Stimulated activated CD4-positive, alpha-beta T cell treated with anti-CD3 and anti-CD28 coated beads, Interleukin-2, amount 100 ng/mL, for 4 hours (primary cell): ENCODE results near the gene FKBP7.
A peak's percentile ranks its signal among the peaks of the same experiment; 100 is the strongest.
"Not testable (repeated sequence)": the region's sequence is repeated elsewhere in the genome, so short reads cannot be mapped to it uniquely, and the experiment has no call there.

Experiments
- DNase-seq: peaks from one replicate; pipeline ENCODE4 v3.0.0-alpha.2; 2020; ENCODE audit warnings: low read depth

The FKBP7 gene, protein sequence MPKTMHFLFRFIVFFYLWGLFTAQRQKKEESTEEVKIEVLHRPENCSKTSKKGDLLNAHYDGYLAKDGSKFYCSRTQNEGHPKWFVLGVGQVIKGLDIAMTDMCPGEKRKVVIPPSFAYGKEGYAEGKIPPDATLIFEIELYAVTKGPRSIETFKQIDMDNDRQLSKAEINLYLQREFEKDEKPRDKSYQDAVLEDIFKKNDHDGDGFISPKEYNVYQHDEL

DNA sequence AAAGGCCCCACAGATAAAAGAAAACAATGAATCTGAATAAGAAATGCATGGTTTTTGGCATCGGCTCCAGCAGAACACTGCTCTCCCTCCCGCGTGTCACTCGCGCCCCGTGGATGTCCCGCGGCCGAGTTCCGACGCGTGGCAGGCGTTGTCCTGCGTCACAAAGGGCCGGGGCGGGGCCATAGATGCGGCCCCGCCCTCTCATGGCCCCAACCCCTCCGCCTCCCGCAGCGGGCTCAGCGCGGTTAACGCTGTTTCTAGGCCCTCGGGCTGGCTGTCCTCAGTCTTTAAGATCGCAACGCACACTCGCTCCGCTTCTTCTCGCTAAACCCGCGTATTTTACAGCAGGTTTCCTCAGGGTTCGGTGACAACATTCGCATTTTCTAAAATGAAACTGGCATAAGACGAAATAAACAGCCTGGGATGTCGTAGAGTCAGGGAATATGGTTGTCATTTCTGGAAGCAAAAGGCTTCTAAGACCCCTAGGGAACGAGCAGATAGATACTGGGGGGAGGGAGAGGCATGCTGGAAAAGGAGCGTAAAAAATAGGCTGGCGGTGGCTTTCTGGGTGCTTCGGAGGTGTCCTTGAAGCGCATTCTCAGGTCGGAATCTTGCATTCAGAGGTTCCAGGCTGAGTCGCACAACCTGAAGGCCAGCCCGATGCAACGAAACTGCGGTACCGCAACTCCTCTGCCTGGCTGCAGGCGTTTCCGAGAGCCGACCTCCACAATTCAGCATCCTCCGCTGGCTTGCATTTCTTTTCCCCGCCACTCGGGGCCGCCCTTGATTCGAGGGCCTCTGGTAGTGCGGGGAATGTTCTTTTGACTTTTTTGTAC, at the start of gene FKBP7:
Gene FKBP7 (minus strand): TSS at position 162 of the 836 bp plus-strand sequence. CDS start 101 bp downstream, at position 61.
- peak; percentile 76 for DNase-seq

DNA sequence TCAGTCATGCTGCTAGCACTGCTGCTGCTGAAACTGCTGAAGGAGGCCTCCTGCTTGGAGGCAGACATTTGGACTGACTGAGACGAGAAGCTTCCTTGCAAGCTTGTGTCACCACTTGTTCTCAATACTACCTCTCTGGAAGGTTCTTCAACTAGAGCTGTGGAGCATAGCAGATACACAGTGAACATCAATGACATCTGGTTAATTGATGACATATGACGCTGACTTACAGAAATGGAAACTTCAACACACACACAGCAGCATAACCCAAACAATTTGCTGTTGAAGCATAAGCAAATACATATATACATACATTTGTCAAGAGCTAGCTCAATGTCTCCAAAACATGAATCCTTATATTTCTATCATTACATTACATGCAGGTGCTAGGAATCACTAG, 49.2 kb upstream of the FKBP7 start:
- no peak for DNase-seq

DNA sequence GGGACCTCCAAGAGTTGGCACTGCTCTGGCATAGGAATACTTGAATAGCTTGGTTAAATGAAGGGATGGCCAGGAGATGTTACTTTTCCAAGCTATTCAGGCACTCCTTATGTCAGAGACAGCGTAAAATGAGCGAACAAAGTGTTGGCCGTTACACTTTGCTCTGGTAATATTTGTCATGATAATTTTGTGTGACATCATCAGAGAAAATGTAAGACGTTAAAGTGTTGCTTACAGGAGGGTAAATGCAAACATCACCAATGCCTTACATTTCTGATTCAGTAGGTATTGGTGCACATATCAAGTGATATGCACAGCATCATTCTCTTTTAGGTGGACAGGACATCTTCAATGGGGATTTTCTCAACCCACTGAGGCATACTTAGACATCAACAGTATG, 47.9 kb upstream of the FKBP7 start:
- no peak for DNase-seq

DNA sequence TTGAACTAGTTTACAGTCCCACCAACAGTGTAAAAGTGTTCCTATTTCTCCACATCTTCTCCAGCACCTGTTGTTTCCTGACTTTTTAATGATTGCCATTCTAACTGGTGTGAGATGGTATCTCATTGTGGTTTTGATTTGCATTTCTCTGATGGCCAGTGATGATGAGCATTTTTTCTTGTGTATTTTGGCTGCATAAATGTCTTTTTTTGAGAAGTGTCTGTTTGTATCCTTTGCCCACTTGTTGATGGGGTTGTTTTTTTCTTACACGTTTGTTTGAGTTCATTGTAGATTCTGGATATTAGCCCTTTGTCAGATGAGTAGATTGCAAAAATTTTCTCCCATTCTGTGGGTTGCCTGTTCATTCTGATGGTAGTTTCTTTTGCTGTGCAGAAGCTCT, 47.1 kb upstream of the FKBP7 start:
- not testable (repeated sequence) for DNase-seq

DNA sequence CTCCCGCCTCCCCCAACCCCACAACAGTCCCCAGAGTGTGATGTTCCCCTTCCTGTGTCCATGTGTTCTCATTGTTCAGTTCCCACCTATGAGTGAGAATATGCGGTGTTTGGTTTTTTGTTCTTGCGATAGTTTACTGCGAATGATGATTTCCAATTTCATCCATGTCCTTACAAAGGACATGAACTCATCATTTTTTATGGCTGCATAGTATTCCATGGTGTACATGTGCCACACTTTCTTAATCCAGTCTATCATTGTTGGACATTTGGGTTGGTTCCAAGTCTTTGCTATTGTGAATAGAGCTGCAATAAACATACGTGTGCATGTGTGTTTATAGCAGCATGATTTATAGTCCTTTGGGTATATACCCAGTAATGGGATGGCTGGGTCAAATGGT, 46.6 kb upstream of the FKBP7 start:
- not testable (repeated sequence) for DNase-seq

DNA sequence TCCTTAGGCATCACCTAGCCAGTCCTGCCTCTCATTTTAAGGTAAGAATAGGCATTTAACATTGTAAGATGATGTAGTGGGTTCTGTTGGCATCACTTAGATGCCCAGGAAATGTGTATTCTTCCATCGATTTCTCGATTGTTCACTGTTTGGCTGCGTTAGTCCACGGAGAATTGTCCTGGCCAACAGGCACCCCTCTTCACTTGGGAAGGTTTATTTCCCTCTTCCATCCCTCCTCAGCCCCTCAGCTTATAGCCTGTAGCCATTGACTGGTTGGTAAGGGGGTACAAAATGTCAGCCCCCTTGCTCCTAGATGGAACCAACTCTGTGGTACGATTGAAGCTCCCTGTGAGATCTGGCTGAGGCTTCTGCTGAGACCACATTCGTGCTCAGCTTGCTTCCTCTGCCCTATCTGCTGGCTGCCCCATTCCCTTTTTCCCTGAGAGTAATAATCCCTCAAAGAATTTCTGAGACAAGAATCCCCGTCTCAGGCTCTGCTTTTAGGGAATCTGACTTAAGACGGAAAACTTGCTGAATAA, 45.3 kb upstream of the FKBP7 start:
- no peak for DNase-seq

DNA sequence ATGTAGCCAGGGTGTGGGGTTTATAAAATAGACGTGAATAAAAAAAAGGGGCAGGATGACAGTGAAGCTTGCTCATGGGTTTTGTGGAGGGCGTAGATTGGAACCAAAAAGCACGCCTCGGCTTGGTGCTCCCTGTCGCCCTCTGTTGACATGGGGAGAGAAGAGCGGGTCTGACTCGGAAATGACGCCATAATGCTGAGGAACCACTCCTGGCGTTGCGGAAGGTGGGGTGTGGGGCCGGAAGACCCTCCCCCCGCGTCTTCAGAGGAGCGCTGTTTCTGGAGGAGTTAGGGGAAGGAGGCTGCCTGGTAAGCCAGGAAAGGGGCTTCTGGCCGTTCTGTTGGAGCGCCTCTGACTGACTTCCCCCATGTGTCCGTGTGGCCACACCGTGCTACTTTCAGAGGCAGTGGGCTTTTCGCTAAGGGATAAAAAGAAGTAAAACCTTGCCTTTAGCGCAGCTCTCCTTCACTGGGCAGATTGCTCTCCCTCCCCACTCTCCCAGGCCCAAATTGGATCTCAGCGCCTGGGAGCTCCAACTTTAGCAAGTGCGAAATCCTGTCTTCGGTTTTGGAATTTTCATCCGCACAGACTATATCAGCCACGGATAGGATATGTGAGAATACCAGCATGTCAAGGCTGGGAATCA, 44.7 kb upstream of the FKBP7 start:
- peak; percentile 72 for DNase-seq

DNA sequence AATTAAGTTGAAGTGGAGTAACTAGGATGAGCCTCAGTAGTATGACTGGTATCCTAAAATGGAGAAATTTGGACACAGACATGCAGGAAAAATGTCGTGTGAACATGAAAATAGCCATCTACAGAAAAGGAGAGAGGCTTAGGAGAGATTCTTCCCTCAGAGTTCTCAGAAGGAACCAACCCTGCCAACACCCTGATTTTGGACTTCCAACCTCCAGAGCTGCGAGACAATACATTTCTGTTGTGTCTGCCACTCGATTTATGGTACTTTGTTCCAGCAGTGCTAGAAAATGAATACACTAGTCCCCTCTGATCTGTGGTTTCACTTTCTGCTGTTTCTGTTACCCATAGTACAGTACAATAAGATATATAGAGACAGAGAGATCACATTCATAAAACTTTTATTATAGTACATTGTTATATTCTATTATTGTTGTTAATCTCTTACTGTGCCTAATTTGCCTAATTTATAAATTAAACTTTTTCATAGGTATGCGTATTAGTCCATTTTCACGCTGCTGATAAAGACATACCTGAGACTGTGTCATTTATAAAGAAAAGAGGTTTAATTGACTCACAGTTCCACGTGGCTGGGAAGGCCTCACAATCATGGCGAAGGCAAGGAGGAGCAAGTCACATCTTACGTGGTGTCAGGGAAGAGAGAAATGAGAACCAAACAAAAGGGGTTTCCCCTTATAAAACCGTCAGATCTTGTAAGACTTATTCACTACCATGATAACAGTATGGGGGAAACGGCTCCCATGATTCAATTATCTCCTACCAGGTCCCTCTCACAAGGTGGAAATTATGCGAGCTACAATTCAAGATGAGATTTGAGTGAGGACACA, 43.1 kb upstream of the FKBP7 start:
- DNase-seq: no peak

DNA sequence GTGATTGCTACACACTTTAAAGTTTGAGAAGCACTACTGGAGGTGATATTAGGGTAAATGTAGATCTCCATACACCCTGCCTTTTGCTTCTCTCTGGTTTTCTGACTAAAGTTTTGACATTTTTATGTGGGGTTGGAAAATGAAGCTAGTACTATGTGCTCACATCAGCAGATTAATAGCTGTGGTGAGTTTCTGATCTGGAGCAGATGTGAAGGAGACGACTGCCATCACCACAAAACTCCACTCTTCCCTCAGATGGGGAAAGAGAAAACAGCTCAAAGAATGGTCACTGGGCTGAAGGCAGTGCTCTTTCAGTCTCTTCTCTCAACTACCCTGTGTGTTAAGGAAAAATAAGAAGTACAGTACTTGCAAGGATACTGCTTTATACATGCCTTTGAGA, 39.1 kb upstream of the FKBP7 start:
- no peak for DNase-seq

DNA sequence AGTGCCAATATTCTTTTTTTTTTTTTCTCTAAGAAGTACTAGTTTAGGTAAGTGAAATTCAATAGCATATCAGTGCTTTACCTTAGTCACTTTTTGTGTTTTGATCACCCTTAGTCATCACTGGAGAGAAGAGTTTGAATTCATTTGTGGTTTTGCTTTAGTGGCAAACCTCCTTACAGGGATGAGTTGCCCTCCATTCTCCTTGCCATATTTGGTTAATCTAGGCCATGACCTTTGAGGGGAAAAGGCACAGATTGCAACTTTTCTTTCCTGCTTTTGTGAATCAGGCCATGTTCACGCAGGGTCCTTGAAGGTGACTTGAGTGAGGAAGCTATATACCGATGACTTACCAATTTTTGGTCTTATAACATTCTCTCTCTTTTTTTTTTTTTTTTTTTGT, 36.3 kb upstream of the FKBP7 start:
- DNase-seq: peak; percentile 26

DNA sequence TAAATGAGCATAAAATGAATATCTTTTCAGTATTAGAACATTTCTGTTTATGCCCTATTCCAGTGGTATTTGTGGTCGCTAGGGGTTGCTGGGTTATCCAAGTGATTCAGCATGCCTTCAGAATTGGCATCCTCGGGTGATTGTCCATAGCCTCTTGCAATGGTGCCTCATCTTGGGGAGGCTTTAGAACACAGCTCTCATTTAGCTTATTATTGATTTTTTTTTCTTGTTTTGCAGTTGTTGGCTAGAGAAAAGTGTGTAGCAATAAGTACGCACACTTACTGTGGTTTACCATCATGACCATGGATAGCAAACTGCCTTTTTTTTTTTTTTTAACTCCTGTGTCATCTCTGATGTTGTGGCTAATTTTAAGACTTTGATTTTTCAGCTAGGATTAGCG, 35.5 kb upstream of the FKBP7 start:
- no peak for DNase-seq

DNA sequence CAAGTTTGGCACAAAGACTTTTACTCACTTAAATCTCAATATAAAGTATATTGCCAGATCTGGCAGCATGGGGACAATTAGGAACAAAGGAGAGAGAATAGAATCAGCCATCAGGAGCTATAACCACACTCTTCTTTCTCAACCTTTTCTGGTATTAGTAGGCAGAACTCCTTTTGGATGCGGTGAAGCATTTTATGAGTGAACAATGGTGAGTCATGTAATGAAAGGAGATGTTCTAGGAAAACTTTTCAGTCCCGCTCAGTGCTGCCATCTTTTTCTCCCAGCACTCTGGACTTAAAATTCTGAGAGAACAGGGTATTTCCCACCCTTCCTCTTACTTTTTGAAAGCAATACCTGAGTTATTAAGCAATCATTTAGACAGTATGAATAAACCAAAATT, 34.1 kb upstream of the FKBP7 start:
- DNase-seq: no peak

DNA sequence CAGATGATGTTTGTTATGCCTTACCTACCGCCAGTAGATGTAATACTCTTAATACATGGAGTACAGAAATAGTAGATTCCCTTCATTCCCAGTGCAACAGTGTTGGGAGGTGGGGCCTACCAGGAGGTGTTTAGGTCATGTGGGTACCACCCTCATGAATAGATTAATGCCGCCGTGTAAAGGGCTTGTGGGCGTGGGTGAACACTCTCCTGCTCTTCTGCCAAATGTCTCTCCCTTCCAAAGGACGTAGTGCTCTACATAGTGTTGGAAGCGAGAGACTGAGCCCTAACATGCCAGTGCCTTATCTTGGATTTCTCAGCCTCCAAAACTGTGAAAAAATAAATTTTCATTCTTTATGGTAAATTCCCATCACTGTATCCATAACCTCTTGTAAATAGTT, 32.0 kb upstream of the FKBP7 start:
- DNase-seq: no peak

DNA sequence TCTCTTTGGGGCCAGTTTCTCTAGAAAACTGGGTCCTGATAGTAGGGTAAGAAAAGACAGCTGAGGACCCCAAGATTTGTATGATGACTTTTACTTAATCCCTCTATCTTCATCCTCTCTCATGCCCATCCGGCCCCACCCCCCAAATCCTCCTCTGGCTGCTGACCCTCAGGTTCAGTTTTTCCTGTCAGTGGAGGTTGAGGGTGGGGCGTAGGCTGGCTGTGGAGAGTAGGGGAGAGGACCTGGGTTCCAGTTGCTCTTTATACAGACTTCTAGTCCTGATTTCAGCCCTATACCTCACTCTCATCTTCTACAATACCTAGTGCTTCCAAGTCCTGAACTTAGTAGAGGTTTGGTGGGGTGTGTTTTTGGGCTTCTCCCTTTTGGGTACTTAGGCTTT, 30.2 kb upstream of the FKBP7 start:
- no peak for DNase-seq

DNA sequence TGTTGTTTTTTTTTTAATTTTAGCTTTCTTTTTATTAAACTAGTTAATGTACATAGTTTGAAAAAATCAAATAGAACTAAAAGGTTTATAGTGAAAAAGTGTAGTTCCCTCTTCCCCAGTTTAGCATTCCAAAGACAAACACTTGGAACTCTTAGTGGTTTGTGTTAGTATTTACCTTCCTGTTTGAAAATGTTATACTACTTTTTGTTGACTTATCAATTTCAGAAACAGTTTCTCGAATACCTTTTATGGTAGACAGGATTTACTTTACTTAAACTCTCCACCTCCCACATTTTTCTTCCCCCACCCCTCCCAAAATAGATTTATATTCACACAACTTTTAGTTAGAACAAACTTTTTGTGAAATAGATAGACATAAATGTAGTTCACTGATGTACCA, 28.5 kb upstream of the FKBP7 start:
- no peak for DNase-seq

DNA sequence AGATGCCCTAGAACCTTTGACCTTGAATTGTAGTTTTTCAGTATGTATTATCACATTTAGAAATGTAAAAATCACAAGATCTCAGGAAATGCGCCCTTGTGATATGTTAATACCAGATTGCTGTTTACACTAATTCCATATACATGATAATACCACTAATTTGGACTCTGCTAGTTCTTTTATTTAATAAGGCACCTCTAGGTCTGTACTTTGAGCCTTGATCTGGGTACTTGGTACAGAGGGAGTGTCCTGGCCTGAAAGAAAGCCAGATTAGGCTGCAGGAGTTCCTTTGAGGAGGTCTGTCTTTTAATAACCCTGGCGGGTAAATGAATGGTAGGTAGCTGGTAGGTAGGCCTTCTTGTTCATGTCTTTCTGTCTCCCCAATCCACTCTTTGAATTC, 28.1 kb upstream of the FKBP7 start:
- no peak for DNase-seq

DNA sequence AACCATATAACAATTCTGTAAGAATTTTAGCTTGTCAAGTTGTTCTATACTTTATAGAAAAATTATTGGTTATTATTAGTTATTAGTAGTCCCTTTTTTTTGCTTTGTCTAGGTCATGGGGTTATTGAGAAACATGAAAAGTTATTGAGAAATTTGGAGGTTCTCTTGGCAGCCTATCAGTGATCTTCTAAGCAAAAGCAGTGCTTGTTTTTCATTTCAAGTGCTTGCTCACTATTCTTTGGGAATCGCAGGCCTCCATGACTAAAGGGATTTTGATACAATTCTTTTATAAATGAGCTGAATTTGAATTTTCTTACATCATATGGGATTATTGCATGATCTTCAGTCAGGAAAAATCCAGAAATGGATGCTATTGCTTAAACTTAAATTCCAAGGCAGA, 27.7 kb upstream of the FKBP7 start:
- no peak for DNase-seq

DNA sequence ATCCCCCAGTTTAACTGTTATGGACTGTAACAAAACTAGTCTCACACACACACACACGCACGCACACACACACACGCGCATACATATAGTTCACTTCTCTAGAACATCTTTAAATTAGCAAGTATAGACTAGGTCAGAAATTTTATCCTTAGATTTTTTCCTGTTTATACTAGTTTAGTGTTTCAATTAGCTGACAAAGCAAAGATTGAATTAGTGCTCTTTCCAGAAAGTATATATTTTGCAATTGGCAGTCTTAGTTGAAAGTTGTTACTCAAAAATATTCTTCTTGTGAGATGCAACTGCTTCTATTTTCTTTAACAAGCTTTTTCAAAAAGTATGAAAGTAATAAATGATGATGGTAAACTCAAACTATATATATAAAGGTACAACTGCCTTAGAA, 24.4 kb upstream of the FKBP7 start:
- no peak for DNase-seq

DNA sequence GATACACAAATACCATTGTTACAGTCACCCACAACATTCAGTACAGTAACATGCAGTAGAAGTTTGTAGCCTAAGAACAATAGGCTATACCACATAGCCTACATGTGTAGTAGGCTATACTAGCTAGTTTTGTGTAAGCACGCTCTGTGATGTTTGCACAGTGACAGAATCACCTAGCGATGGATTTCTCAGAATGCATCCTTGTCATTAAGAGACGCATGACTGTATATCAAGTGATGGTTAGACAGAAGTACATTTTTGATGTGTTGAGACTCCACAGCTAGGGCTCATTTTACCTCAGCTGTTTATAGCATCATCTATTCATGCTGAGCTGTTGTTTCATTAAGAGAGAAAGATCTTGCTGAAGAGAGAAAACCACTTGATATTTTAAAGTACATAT, 21.2 kb upstream of the FKBP7 start:
- DNase-seq: no peak

DNA sequence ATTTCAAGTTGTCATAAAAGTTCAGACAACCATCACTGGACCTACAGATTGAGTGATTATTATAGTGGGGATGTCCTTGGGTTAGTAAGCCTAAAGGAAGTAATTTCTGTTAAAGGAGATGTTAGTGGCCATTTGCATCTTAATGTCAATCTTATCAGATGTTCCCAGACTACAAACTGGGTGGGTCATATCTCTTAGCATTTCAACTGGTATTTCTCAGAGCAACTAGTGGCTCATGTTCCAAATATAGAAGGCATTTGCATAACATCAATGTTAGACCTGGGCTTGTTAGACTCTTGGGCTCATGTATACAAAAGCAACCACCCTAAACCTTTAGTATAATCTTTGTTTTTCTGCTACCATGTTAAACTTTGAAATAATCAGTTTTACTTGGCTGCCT, 19.7 kb upstream of the FKBP7 start:
- DNase-seq: no peak

DNA sequence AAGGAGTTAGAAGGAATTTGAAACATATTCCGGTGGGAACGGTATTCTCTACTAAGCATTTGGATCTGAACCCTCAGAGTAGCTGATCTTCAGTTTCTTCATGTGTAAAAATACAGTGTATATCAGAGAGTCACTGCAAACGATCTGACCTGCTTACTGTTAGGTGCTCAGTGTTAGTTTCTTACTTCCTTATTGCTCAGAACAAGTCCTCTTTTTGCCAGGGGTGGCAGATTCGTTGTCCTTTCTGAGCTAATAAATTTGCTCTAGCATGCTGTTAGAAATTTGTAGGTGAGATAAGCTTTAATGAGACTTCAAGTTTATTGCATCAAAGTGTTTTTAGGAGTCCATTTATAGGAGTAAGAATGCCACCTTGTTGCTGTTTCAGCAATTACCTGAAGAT, 17.6 kb upstream of the FKBP7 start:
- DNase-seq: no peak

DNA sequence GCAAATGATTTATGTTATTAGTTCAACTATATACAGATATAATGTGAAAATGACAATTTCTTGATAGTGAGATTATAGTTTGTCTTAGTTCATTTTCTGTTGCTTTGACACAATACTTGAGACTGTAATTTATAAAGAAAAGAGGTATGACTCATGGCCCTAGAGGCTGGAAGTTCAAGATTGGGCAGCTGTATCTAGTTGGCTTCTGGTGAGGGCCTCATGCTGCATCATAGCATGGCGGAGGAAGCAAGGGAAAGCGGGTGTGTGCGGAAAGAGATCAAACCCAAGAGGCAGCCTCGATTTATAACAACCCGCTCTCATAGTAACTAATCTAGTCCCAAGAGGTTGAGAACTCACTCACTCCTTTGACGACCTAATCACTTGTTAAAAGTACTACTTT, 13.2 kb upstream of the FKBP7 start:
- DNase-seq: no peak
